ENCODE results near the gene PRPF6. TPM values are rescaled to one million over a fixed set of nuclear protein-coding genes. Genes with fewer than 3 reads are reported as not detected.

Gene PRPF6
- total RNA-seq, 1 donor from 2014 or later = 51.9 TPM

DNA sequence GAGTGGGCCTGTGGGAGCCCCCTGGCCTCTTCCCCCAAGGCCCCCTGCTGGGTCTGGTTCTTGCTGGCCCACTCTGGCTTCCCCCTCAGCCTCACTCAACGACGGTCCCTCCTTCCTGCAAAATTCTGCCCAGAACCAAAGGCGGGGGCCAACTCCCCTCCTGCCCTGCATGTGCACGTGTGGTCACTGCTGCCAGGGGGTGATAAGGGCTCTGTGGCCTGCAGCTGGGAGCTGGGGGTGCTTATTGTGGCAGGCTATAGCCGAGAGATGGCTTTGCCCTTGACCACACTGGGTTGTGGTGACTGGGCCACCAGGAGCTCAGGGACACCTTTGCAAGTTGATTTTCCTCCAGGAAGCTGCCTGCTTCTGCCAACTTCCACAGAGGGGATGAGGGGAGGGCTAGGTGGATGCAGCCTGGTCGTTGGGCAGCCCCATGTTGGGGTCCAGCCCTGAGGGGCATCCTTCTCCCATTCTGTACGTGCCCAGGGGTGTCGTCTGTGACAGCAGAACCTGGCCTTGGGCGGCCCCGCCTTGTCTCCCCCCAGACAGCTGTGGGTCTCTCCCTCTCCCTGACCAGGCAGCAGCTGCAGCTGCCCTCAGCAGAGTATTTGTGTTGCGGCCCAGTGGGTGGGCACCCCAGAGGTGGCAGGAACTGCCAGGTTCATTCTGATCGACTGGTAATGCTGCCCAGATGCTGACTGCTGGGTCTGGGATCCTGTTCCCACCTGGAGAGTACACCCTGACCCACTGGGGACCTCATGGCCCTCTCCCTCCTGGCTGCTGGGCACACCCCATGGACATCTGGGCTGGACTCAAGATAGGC, 87.7 kb downstream of the PRPF6 start:
- H3K27ac Mint-ChIP-seq = no peak overlapping the region
- no peak overlapping the region for H3K4me2 ChIP-seq

DNA sequence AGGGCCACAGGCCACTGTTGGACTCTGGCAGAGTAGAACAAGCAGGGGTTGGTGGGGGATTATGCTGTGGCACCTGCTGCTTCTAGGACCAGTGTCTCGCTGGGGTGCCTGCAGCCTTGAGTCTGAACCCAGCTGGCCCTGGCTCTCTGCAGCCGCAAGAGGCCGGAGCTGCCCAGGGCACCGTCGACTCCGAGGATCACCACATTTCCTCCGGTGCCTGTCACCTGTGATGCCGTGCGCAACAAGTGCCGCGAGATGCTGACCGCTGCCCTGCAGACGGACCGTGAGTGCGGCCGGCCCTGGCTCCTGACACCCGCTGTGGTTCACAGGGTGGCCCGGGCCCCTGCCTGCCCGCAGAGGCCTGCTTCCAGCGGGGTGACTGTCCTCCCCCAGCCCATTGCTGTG, 88.3 kb downstream of the PRPF6 start:
- no peak for DNase-seq (ENCODE audit: low spot score)

More for the DNA sequence above, 87.7 kb downstream of the PRPF6 start:
- Mint-ChIP-seq H3K9me3 (no peaks in the 10 kb centered on the region), H3K36me3 (no peaks in the 10 kb centered on the region), H3K27me3 (ENCODE audit: insufficient read depth, low read depth) (peaks cover 4% of the 10 kb centered on the region), H3K4me3 (no peak overlapping the region), H3K4me1 (peaks cover 20% of the 10 kb centered on the region)
- H3K9me3 ChIP-seq (ENCODE audit: low read depth) = no peaks in the 10 kb centered on the region
- H4K20me1 ChIP-seq (ENCODE audit: low read depth) = peaks cover 32% of the 10 kb centered on the region
- H3K4me1 ChIP-seq = peaks cover 7% of the 10 kb centered on the region
- H3K4me3 ChIP-seq = no peak overlapping the region
- no peak overlapping the region for H2AFZ ChIP-seq (replicated peaks)
- H3F3A ChIP-seq (ENCODE audit: low read depth) = peaks cover 4% of the 10 kb centered on the region
- H3K79me2 ChIP-seq (ENCODE audit: low read depth) = peaks cover 8% of the 10 kb centered on the region
- H3K27ac ChIP-seq = no peak overlapping the region
- no peaks in the 10 kb centered on the region for H3K36me3 ChIP-seq
- TF ChIP-seq, protein P1, sequence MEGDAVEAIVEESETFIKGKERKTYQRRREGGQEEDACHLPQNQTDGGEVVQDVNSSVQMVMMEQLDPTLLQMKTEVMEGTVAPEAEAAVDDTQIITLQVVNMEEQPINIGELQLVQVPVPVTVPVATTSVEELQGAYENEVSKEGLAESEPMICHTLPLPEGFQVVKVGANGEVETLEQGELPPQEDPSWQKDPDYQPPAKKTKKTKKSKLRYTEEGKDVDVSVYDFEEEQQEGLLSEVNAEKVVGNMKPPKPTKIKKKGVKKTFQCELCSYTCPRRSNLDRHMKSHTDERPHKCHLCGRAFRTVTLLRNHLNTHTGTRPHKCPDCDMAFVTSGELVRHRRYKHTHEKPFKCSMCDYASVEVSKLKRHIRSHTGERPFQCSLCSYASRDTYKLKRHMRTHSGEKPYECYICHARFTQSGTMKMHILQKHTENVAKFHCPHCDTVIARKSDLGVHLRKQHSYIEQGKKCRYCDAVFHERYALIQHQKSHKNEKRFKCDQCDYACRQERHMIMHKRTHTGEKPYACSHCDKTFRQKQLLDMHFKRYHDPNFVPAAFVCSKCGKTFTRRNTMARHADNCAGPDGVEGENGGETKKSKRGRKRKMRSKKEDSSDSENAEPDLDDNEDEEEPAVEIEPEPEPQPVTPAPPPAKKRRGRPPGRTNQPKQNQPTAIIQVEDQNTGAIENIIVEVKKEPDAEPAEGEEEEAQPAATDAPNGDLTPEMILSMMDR (IDR thresholded peaks at IDR 0.05) = no peak
- TF ChIP-seq EZH2 (IDR thresholded peaks at IDR 0.05) (no peak), EZH2phosphoT487 (IDR thresholded peaks at IDR 0.05) (no peak)
- no peak overlapping the region for H3K9ac ChIP-seq
- no peaks in the 10 kb centered on the region for H3K27me3 ChIP-seq
- no peak for DNase-seq (ENCODE audit: low spot score)

DNA sequence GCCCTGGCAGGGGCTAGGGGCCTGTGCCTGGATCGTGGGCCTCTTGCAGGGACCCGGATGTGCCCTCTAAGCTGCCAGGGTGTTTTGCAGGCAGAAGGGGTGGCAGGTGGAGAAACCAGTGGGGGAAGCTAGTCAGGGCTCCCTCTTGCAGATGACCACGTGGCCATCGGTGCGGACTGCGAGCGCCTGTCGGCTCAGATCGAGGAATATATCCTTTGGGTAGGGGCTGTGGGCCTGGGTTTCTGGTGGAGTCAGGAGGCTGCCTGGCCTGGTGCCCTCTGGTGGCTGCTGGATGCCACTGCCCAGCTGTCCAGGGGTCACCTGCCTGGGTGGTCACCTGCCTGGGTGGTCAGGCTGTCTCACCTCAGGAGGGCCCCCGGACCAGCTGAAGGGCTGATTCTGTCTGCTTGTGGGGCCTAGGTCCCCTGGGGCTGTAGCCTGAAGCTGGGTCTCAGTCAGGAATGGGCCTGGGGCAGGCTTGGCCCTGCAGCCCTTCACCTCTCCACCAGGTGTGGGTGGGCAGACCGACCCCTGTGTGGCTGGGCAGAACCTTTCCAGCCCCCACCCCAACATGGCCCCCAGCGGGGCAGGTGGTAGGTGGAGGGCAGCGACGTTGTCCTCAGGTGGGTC, 88.8 kb downstream of the PRPF6 start:
- H3K4me1 ChIP-seq = no peaks in the 10 kb centered on the region
- peaks cover 10% of the 10 kb centered on the region for H3K4me1 Mint-ChIP-seq
- peak; percentile 83 for DNase-seq (ENCODE audit: low spot score)
- H3K36me3 ChIP-seq = no peaks in the 10 kb centered on the region
- H3K27ac ChIP-seq = no peak overlapping the region
- H3K27me3 ChIP-seq = no peaks in the 10 kb centered on the region
- no peaks in the 10 kb centered on the region for H3K36me3 Mint-ChIP-seq
- no peak overlapping the region for H3K4me3 Mint-ChIP-seq
- no peak overlapping the region for H3K27ac Mint-ChIP-seq
- H3F3A ChIP-seq (ENCODE audit: low read depth) = no peaks in the 10 kb centered on the region
- H4K20me1 ChIP-seq (ENCODE audit: low read depth) = peaks cover 21% of the 10 kb centered on the region
- no peak overlapping the region for H3K4me2 ChIP-seq
- TF ChIP-seq EZH2phosphoT487 (IDR thresholded peaks at IDR 0.05) = no peak
- TF ChIP-seq, protein P1 (IDR thresholded peaks at IDR 0.05) = peak; percentile 83
- H3K9ac ChIP-seq = no peak overlapping the region
- no peak overlapping the region for H2AFZ ChIP-seq (replicated peaks)
- H3K79me2 ChIP-seq (ENCODE audit: low read depth) = no peaks in the 10 kb centered on the region
- H3K27me3 Mint-ChIP-seq (ENCODE audit: insufficient read depth, low read depth) = peaks cover 4% of the 10 kb centered on the region
- no peaks in the 10 kb centered on the region for H3K9me3 Mint-ChIP-seq
- no peaks in the 10 kb centered on the region for H3K9me3 ChIP-seq (ENCODE audit: low read depth)
- no peak overlapping the region for H3K4me3 ChIP-seq

More for the DNA sequence above, 88.3 kb downstream of the PRPF6 start:
- Histone ChIP-seq H3K9ac (no peak overlapping the region), H2AFZ (replicated peaks) (no peak overlapping the region), H3K36me3 (no peaks in the 10 kb centered on the region), H3K27ac (no peak overlapping the region), H3K79me2 (ENCODE audit: low read depth) (peaks cover 1% of the 10 kb centered on the region), H3K4me3 (no peak overlapping the region), H3K4me2 (no peak overlapping the region), H3K27me3 (no peaks in the 10 kb centered on the region), H3K9me3 (ENCODE audit: low read depth) (no peaks in the 10 kb centered on the region), H3K4me1 (peaks cover 1% of the 10 kb centered on the region), H3F3A (ENCODE audit: low read depth) (no peaks in the 10 kb centered on the region), H4K20me1 (ENCODE audit: low read depth) (peaks cover 26% of the 10 kb centered on the region)
- Mint-ChIP-seq H3K4me3 (no peak overlapping the region), H3K27ac (no peak overlapping the region), H3K36me3 (no peaks in the 10 kb centered on the region), H3K27me3 (ENCODE audit: insufficient read depth, low read depth) (peaks cover 4% of the 10 kb centered on the region), H3K4me1 (peaks cover 15% of the 10 kb centered on the region), H3K9me3 (no peaks in the 10 kb centered on the region)
- TF ChIP-seq, protein P1 (IDR thresholded peaks at IDR 0.05) = no peak
- TF ChIP-seq EZH2 (IDR thresholded peaks at IDR 0.05) (no peak), EZH2phosphoT487 (IDR thresholded peaks at IDR 0.05) (no peak)
